Mammary epithelial cell (primary cell): ENCODE results near the gene TH.

Experiments
- EZH2 ChIP-seq: IDR thresholded peaks from 2 replicates; pipeline ENCODE4 v1.6.1; 2012; ENCODE audit warnings: low read length, inconsistent platforms, borderline replicate concordance
- TF ChIP-seq, protein P1 (sequence below), 2 donors: IDR thresholded peaks in 1 of 2; conservative IDR thresholded peaks in 1 of 2; 2 replicates each; pipeline ENCODE4 v1.5.1; 2011 to 2012; ENCODE audit warnings: inconsistent platforms in 2 of 2, low read length in 2 of 2, mild to moderate bottlenecking in 2 of 2, control low read depth in 1 of 2, low read depth in 1 of 2; ENCODE audit not compliant: insufficient read depth in 1 of 2; ENCODE audit errors: extremely low read depth in 1 of 2

DNA sequence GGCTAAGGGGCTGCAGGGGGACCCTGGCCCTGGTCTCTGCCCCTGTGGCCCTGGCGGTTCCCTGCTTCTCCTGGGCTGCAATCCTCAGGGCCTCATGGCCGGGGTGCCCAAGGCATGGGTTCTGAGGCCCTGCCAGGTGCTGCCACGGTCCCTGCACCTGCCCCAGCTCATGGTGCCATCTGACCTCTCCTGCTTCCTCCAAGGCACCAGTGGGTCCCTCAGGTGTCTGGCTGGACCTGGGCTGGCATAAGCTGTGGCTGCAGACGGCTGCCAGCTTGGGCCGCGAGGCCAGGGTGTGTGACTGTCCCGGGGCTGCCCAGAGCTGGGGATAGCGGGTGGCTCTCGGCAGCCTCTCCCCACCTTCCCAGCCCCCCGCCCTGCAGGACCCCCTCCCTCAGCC is 12.6 kb downstream of the TH start:
- no peak for TF ChIP-seq EZH2
- TF ChIP-seq, protein P1, sequence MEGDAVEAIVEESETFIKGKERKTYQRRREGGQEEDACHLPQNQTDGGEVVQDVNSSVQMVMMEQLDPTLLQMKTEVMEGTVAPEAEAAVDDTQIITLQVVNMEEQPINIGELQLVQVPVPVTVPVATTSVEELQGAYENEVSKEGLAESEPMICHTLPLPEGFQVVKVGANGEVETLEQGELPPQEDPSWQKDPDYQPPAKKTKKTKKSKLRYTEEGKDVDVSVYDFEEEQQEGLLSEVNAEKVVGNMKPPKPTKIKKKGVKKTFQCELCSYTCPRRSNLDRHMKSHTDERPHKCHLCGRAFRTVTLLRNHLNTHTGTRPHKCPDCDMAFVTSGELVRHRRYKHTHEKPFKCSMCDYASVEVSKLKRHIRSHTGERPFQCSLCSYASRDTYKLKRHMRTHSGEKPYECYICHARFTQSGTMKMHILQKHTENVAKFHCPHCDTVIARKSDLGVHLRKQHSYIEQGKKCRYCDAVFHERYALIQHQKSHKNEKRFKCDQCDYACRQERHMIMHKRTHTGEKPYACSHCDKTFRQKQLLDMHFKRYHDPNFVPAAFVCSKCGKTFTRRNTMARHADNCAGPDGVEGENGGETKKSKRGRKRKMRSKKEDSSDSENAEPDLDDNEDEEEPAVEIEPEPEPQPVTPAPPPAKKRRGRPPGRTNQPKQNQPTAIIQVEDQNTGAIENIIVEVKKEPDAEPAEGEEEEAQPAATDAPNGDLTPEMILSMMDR (conservative IDR thresholded peaks at IDR 0.05 in 1 of 2, IDR thresholded peaks at IDR 0.05 in 1 of 2; ENCODE audit: extremely low read depth in 1 of 2, insufficient read depth in 1 of 2, low read depth in 1 of 2, low read length in 2 of 2) = no peak
